IMR-90 (cell line): ENCODE results near the gene COL19A1. TPM values are rescaled to one million over a fixed set of nuclear protein-coding genes. Genes with fewer than 3 reads are reported as not detected.

Experiments used
- ATAC-seq: fragments of 200-7000 bp; cut with Tn5 transposase; 2 replicates; pipeline ENCODE4 v1.9.1; 2020; ENCODE audit warnings: low read depth, mild to moderate bottlenecking, moderate library complexity
- BruUV-seq: library from RNA; stranded (reverse); fragments of 400-500 nt; replicated peaks from 2 replicates; lab custom pipeline; 2021; lab: Mats Ljungman, UMichigan
- CTCF ChIA-PET: fragments of 300-600 bp; formaldehyde crosslinking; extraction: SDS; loops from one replicate; lab custom pipeline; 2021; ENCODE audit warnings: antibody characterized with exemption; lab: Yijun Ruan, JAX
- POLR2A ChIA-PET: fragments of 300-600 bp; sonication (Branson Sonifier 250); formaldehyde crosslinking; loops from one replicate; lab custom pipeline; 2022; ENCODE audit warnings: antibody characterized with exemption; ENCODE audit not compliant: unreplicated experiment; lab: Charles Lee
- DNase-seq: peaks from one replicate; pipeline ENCODE4 v3.0.0; 2013
- H2AFZ ChIP-seq: replicated peaks from 2 replicates; pipeline ENCODE3; 2013; ENCODE audit warnings: low read length, mild to moderate bottlenecking; ENCODE audit not compliant: poor library complexity
- H2AK5ac ChIP-seq: 2 replicates; pipeline ENCODE4 v1.6.1; 2013; ENCODE audit warnings: low read depth, low read length, inconsistent platforms
- H2AK9ac ChIP-seq: replicated peaks from 2 replicates; pipeline ENCODE3; 2013; ENCODE audit warnings: mild to moderate bottlenecking, low read depth, low read length, moderate library complexity; ENCODE audit not compliant: poor library complexity
- H2BK120ac ChIP-seq: 2 replicates; pipeline ENCODE4 v1.6.1; 2013; ENCODE audit warnings: low read depth, low read length, inconsistent platforms
- H2BK15ac ChIP-seq: 3 replicates; pipeline ENCODE4 v1.6.1; 2013; ENCODE audit warnings: low read depth, low read length, inconsistent platforms
- H2BK20ac ChIP-seq: 2 replicates; pipeline ENCODE4 v1.6.1; 2013; ENCODE audit warnings: low read depth, mild to moderate bottlenecking, inconsistent platforms, low read length, moderate library complexity
- H2BK5ac ChIP-seq: 2 replicates; pipeline ENCODE4 v1.6.1; 2013; ENCODE audit warnings: mild to moderate bottlenecking, low read depth, low read length, inconsistent platforms; ENCODE audit not compliant: poor library complexity, severe bottlenecking
- H3K14ac ChIP-seq: replicated peaks from 2 replicates; pipeline ENCODE4 v1.6.1; 2013; ENCODE audit warnings: low read depth, low read length, inconsistent platforms
- H3K18ac ChIP-seq: 2 replicates; pipeline ENCODE4 v1.6.1; 2013; ENCODE audit warnings: low read depth, low read length, control low read depth
- H3K23ac ChIP-seq: 2 replicates; pipeline ENCODE4 v1.6.1; 2013; ENCODE audit warnings: low read depth, low read length, inconsistent platforms
- H3K27ac ChIP-seq: 2 replicates; pipeline ENCODE4 v1.5.1; 2013; ENCODE audit warnings: mild to moderate bottlenecking, control low read depth, low read length; ENCODE audit not compliant: insufficient read depth
- H3K27me3 ChIP-seq: 2 replicates; pipeline ENCODE4 v1.6.1; 2013; ENCODE audit warnings: low read length; ENCODE audit not compliant: control insufficient read depth, insufficient read depth
- H3K36me3 ChIP-seq: 2 replicates; pipeline ENCODE4 v1.6.1; 2013; ENCODE audit warnings: low read length, mixed read lengths; ENCODE audit not compliant: control insufficient read depth, insufficient read depth
- H3K4ac ChIP-seq: 2 replicates; pipeline ENCODE4 v1.6.1; 2013; ENCODE audit warnings: low read depth, low read length, inconsistent platforms
- H3K4me1 ChIP-seq: 2 replicates; pipeline ENCODE4 v1.6.1; 2013; ENCODE audit warnings: low read length, mixed read lengths; ENCODE audit not compliant: control insufficient read depth, insufficient read depth
- H3K4me2 ChIP-seq: 2 replicates; pipeline ENCODE4 v1.6.1; 2013; ENCODE audit warnings: low read depth, mild to moderate bottlenecking, control low read depth, low read length, moderate library complexity
- H3K4me3 ChIP-seq: 2 replicates; pipeline ENCODE4 v1.5.1; 2013; ENCODE audit warnings: low read depth, mild to moderate bottlenecking, control low read depth, low read length, moderate library complexity; ENCODE audit not compliant: insufficient read depth
- H3K56ac ChIP-seq: 2 replicates; pipeline ENCODE4 v1.6.1; 2013; ENCODE audit warnings: low read length, inconsistent platforms; ENCODE audit not compliant: insufficient read depth; ENCODE audit errors: extremely low read depth
- H3K79me1 ChIP-seq, 2 experiments: 2 replicates each; pipeline ENCODE4 v1.6.1; 2013; ENCODE audit warnings: low read length in 2 of 2, inconsistent platforms in 1 of 2, low read depth in 1 of 2
- H3K9ac ChIP-seq: 2 replicates; pipeline ENCODE4 v1.6.1; 2013; ENCODE audit warnings: low read depth, low read length, control low read depth
- H3K9me1 ChIP-seq: 2 replicates; pipeline ENCODE4 v1.6.1; 2013; ENCODE audit warnings: low read length, inconsistent platforms; ENCODE audit not compliant: insufficient read depth
- H3K9me3 ChIP-seq: 2 replicates; pipeline ENCODE4 v1.6.1; 2013; ENCODE audit warnings: low read length; ENCODE audit not compliant: control insufficient read depth, insufficient read depth
- H4K20me1 ChIP-seq: 2 replicates; pipeline ENCODE4 v1.6.1; 2013; ENCODE audit warnings: low read length, inconsistent platforms; ENCODE audit not compliant: insufficient read depth
- H4K5ac ChIP-seq: 2 replicates; pipeline ENCODE4 v1.6.1; 2013; ENCODE audit warnings: mild to moderate bottlenecking, low read depth, low read length, control low read depth
- H4K8ac ChIP-seq, 2 experiments: 2 replicates each; pipeline ENCODE4 v1.6.1; 2013; ENCODE audit warnings: low read depth in 2 of 2, low read length in 2 of 2, control low read depth in 1 of 2, inconsistent platforms in 1 of 2
- H4K91ac ChIP-seq: 2 replicates; pipeline ENCODE4 v1.6.1; 2013; ENCODE audit warnings: low read depth, low read length, inconsistent platforms; ENCODE audit not compliant: insufficient read depth
- CTCF ChIP-seq: conservative IDR thresholded peaks from 2 replicates; pipeline ENCODE4 v1.5.1; 2012; ENCODE audit warnings: mild to moderate bottlenecking, low read depth, low read length, improper control_type of control experiment
- FOS ChIP-seq: fragments of 150-350 bp; IDR thresholded peaks from 2 replicates; pipeline ENCODE4 v1.6.1; 2016; ENCODE audit warnings: low read depth, low read length
- SMC3 ChIP-seq: fragments of 150-350 bp; IDR thresholded peaks from 2 replicates; pipeline ENCODE4 v1.6.1; 2016; ENCODE audit warnings: low read depth, mild to moderate bottlenecking, antibody characterized with exemption, low read length, moderate library complexity
- USF2 ChIP-seq: fragments of 150-350 bp; IDR thresholded peaks from 2 replicates; pipeline ENCODE4 v1.6.1; 2017; ENCODE audit warnings: mild to moderate bottlenecking, antibody characterized with exemption, low read length, low read depth
- whole genome bisulfite sequencing, 2 experiments: methylation state at CpG; one replicate each; pipeline versions ENCODE4 v1.1.5 to v1.1.7; 2013; ENCODE audit warnings: missing lambda C conversion rate in 2 of 2; ENCODE audit not compliant: insufficient read length in 1 of 2; ENCODE audit errors: extremely low coverage in 2 of 2; 5-methylcytosine and 5-hydroxymethylcytosine counted together
- dilution Hi-C: fragments of 300-500 bp; cut with HindIII; formaldehyde crosslinking; loops from one replicate; pipeline ENCODE4 v1.14.3; 2018; ENCODE audit warnings: low sequenced_read_pairs; ENCODE audit not compliant: unreplicated experiment
- in situ Hi-C: fragments of 300-500 bp; cut with MboI; formaldehyde crosslinking; loops from 3 replicates; pipeline ENCODE4 v1.14.3; 2019; ENCODE audit warnings: low sequenced_read_pairs, inconsistent platforms, mixed read lengths
- intact Hi-C: fragments of 100-400 bp; cut with micrococcal nuclease; formaldehyde crosslinking; loops from 2 replicates; pipeline ENCODE4 v1.10.0; 2022
- polyA plus RNA-seq, 3 experiments: library from polyadenylated mRNA; depleted of rRNA; stranded (reverse); fragments of >200 nt; gene quantifications; 2 replicates each; pipeline ENCODE4 v1.2.3, GENCODE V29; 2012; ENCODE audit warnings: low replicate concordance in 1 of 3
- total RNA-seq: library from RNA; depleted of rRNA; stranded (reverse); fragments of >200 nt; gene quantifications from 2 replicates; pipeline ENCODE4 v1.2.3, GENCODE V29; 2012

The COL19A1 gene
- total and polyA plus RNA-seq, 2 of the 4 experiments (the other 2 are of a cell fraction) = under 0.01 TPM; not detected in 1

GRCh38 chr6:69847492-69847788, 18.9 kb upstream of the COL19A1 start:
- WGBS, 2 experiments = no CpG with 5 or more reads among the region's 1 CpG
- no peak overlapping the region for H4K8ac ChIP-seq
- no peaks in the 10 kb centered on the region for H3K9me3 ChIP-seq
- no peak overlapping the region for H2BK120ac ChIP-seq
- no peaks in the 10 kb centered on the region for H3K36me3 ChIP-seq
- H4K91ac ChIP-seq = no peak overlapping the region
- H2AK9ac ChIP-seq = no peak overlapping the region
- H4K5ac ChIP-seq = no peak overlapping the region
- no peak overlapping the region for H3K4me3 ChIP-seq
- intact Hi-C loops = no loop called here
- no peak overlapping the region for H3K18ac ChIP-seq
- H3K9ac ChIP-seq = no peak overlapping the region
- H3K4ac ChIP-seq = no peak overlapping the region
- H2AFZ ChIP-seq = no peak overlapping the region
- H2BK5ac ChIP-seq = no peak overlapping the region
- H2BK20ac ChIP-seq = no peak overlapping the region
- no peak overlapping the region for H3K4me2 ChIP-seq
- in situ Hi-C loops = loop anchor here (25.0 kb wide), 1 partner anchor 265 kb away; no protein-coding TSS in a partner anchor
- H3K27ac ChIP-seq = no peak overlapping the region
- H3K23ac ChIP-seq = no peak overlapping the region
- TF ChIP-seq USF2 = no peak
- no peak for TF ChIP-seq SMC3
- TF ChIP-seq FOS = no peak
- no peak for TF ChIP-seq CTCF
- ATAC-seq (no peak), DNase-seq (no peak)
- H3K4me1 ChIP-seq = no peaks in the 10 kb centered on the region
- ChIA-PET POLR2A (no interaction called here), CTCF (interaction anchor here (0.6 to 1.1 kb wide), 2 partner anchors 13 to 1027 kb away, joined by 3 read pairs; no protein-coding TSS in a partner anchor)
- BruUV-seq = no TSS peak
- no peaks in the 10 kb centered on the region for H3K27me3 ChIP-seq
- H2AK5ac ChIP-seq = no peak overlapping the region
- no peak overlapping the region for H2BK15ac ChIP-seq
- dilution Hi-C loops = no loop called here
- H3K56ac ChIP-seq = no peak overlapping the region
- no peaks in the 10 kb centered on the region for H4K20me1 ChIP-seq
- H3K9me1 ChIP-seq = no peaks in the 10 kb centered on the region
- H3K79me1 ChIP-seq = no peaks in the 10 kb centered on the region
- no peak overlapping the region for H3K14ac ChIP-seq
